ENCODE results near the gene KCNJ16. TPM values are rescaled to one million over a fixed set of nuclear protein-coding genes. Genes with fewer than 3 reads are reported as not detected.

KCNJ16 gene
- total and polyA plus RNA-seq, 4 donors: 0.31 to 3.3 (median 0.67) TPM

DNA sequence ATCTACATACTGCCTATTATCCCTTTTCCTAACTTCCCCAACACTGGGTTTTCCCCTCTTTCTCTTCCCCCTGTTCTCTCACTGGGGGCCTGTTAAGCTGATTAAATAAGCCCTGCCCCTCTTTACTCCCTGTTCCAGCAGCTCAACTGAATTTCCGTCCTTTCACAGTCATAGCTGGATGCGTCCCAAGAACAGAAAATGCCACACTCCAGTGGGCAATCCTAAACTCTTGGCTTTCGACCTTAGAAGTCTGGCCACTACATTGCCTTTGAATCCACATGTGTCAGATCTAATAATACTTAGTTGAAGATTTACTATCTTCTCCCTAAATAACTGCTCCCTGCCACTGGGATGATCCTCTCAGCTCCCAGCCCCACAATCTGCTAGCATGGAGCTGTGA is 34.5 kb downstream of the KCNJ16 start (continued):
- TF ChIP-seq, protein P1, sequence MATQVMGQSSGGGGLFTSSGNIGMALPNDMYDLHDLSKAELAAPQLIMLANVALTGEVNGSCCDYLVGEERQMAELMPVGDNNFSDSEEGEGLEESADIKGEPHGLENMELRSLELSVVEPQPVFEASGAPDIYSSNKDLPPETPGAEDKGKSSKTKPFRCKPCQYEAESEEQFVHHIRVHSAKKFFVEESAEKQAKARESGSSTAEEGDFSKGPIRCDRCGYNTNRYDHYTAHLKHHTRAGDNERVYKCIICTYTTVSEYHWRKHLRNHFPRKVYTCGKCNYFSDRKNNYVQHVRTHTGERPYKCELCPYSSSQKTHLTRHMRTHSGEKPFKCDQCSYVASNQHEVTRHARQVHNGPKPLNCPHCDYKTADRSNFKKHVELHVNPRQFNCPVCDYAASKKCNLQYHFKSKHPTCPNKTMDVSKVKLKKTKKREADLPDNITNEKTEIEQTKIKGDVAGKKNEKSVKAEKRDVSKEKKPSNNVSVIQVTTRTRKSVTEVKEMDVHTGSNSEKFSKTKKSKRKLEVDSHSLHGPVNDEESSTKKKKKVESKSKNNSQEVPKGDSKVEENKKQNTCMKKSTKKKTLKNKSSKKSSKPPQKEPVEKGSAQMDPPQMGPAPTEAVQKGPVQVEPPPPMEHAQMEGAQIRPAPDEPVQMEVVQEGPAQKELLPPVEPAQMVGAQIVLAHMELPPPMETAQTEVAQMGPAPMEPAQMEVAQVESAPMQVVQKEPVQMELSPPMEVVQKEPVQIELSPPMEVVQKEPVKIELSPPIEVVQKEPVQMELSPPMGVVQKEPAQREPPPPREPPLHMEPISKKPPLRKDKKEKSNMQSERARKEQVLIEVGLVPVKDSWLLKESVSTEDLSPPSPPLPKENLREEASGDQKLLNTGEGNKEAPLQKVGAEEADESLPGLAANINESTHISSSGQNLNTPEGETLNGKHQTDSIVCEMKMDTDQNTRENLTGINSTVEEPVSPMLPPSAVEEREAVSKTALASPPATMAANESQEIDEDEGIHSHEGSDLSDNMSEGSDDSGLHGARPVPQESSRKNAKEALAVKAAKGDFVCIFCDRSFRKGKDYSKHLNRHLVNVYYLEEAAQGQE (IDR thresholded peaks at IDR 0.05): no peak

DNA sequence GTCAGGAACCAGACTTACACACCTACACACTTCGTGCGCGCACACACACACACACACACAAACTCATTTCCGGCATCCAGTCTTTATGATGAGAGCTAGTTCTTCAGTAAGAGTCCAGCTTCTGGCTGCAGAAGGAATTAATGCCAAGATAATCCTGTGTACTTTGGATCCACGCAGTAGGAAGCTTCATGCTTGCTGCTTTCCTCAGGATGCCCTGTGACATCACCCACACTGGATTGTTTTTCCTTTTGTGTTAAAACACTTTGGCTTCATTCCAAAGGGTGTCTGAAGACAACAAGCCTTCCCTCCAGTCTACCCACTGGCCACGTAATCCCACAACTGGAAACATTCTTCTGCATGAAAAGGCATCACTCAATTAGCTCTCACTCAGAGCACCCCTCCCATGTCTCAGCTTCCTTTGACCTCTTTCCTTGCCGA is 35.4 kb downstream of the KCNJ16 start:
- no peak for TF ChIP-seq SP1 (IDR thresholded peaks at IDR 0.05)
- TF ChIP-seq NR2F2 (IDR thresholded peaks at IDR 0.05): no peak
- TF ChIP-seq, protein P2, sequence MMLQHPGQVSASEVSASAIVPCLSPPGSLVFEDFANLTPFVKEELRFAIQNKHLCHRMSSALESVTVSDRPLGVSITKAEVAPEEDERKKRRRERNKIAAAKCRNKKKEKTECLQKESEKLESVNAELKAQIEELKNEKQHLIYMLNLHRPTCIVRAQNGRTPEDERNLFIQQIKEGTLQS (IDR thresholded peaks at IDR 0.05): no peak
- no peak for TF ChIP-seq JUND (IDR thresholded peaks at IDR 0.05)
- TF ChIP-seq FOXA1 (IDR thresholded peaks at IDR 0.05): no peak
- TF ChIP-seq HNF4G (IDR thresholded peaks at IDR 0.05): no peak
- TF ChIP-seq, protein P3, sequence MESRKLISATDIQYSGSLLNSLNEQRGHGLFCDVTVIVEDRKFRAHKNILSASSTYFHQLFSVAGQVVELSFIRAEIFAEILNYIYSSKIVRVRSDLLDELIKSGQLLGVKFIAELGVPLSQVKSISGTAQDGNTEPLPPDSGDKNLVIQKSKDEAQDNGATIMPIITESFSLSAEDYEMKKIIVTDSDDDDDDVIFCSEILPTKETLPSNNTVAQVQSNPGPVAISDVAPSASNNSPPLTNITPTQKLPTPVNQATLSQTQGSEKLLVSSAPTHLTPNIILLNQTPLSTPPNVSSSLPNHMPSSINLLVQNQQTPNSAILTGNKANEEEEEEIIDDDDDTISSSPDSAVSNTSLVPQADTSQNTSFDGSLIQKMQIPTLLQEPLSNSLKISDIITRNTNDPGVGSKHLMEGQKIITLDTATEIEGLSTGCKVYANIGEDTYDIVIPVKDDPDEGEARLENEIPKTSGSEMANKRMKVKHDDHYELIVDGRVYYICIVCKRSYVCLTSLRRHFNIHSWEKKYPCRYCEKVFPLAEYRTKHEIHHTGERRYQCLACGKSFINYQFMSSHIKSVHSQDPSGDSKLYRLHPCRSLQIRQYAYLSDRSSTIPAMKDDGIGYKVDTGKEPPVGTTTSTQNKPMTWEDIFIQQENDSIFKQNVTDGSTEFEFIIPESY (IDR thresholded peaks at IDR 0.05): no peak
- TF ChIP-seq, protein P4, sequence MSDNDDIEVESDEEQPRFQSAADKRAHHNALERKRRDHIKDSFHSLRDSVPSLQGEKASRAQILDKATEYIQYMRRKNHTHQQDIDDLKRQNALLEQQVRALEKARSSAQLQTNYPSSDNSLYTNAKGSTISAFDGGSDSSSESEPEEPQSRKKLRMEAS (IDR thresholded peaks at IDR 0.05): no peak
- TF ChIP-seq, protein P1 (IDR thresholded peaks at IDR 0.05): no peak
- TF ChIP-seq HNF4A (conservative IDR thresholded peaks at IDR 0.05): no peak
- no peak for TF ChIP-seq EGR1 (IDR thresholded peaks at IDR 0.05; ENCODE audit: low read depth in 2 of 2)
- TF ChIP-seq, protein P5, sequence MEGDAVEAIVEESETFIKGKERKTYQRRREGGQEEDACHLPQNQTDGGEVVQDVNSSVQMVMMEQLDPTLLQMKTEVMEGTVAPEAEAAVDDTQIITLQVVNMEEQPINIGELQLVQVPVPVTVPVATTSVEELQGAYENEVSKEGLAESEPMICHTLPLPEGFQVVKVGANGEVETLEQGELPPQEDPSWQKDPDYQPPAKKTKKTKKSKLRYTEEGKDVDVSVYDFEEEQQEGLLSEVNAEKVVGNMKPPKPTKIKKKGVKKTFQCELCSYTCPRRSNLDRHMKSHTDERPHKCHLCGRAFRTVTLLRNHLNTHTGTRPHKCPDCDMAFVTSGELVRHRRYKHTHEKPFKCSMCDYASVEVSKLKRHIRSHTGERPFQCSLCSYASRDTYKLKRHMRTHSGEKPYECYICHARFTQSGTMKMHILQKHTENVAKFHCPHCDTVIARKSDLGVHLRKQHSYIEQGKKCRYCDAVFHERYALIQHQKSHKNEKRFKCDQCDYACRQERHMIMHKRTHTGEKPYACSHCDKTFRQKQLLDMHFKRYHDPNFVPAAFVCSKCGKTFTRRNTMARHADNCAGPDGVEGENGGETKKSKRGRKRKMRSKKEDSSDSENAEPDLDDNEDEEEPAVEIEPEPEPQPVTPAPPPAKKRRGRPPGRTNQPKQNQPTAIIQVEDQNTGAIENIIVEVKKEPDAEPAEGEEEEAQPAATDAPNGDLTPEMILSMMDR (IDR thresholded peaks at IDR 0.05; ENCODE audit: low read depth, low read length, missing input control): no peak
- TF ChIP-seq FOXA2 (IDR thresholded peaks at IDR 0.05): no peak
- TF ChIP-seq RXRA (IDR thresholded peaks at IDR 0.05): no peak
- TF ChIP-seq GABPA (IDR thresholded peaks at IDR 0.05 in 1 of 2, conservative IDR thresholded peaks at IDR 0.05 in 1 of 2): no peak
- TF ChIP-seq YY1 (IDR thresholded peaks at IDR 0.05): no peak
- no peak for TF ChIP-seq RAD21 (IDR thresholded peaks at IDR 0.05)
- Histone ChIP-seq H3K9me3 (ENCODE audit: control insufficient read depth in 4 of 4, low read length in 3 of 4) (no peaks in the 10 kb centered on the region), H3K36me3 (ENCODE audit: control insufficient read depth in 4 of 4, insufficient read depth in 3 of 4, low read depth in 1 of 4, low read length in 3 of 4) (no peaks in the 10 kb centered on the region), H3K4me3 (ENCODE audit: low read depth in 1 of 3, low read length in 3 of 3) (no peak overlapping the region), H3K4me1 (ENCODE audit: control insufficient read depth in 4 of 4, insufficient read depth in 4 of 4, low read length in 3 of 4) (no peaks in the 10 kb centered on the region), H3K27me3 (ENCODE audit: control insufficient read depth in 4 of 4, insufficient read depth in 4 of 4, low read length in 3 of 4) (peaks cover 0 to 6% (median 0%) of the 10 kb centered on the region in 4 donors), H3K27ac (ENCODE audit: low read depth in 1 of 2, low read length in 2 of 2) (no peak overlapping the region), H3K9ac (ENCODE audit: low read depth in 1 of 2, low read length in 2 of 2) (no peak overlapping the region)
- WGBS: 76% methylated on average over 7 of the region's 7 CpGs
- no peak for DNase-seq (ENCODE audit: low spot score)
